HG02759 (cell line): ENCODE measurements around the gene RNF14.
"Not testable (repeated sequence)": the region's sequence is repeated elsewhere in the genome, so short reads cannot be mapped to it uniquely, and the experiment has no call there.

Source experiments
- ATAC-seq: cut with Tn5 transposase; IDR thresholded peaks from one replicate; pipeline ENCODE4 v1.9.1; 2021; ENCODE audit warnings: mild to moderate bottlenecking, moderate library complexity; ENCODE audit not compliant: unreplicated experiment

RNF14 gene

DNA sequence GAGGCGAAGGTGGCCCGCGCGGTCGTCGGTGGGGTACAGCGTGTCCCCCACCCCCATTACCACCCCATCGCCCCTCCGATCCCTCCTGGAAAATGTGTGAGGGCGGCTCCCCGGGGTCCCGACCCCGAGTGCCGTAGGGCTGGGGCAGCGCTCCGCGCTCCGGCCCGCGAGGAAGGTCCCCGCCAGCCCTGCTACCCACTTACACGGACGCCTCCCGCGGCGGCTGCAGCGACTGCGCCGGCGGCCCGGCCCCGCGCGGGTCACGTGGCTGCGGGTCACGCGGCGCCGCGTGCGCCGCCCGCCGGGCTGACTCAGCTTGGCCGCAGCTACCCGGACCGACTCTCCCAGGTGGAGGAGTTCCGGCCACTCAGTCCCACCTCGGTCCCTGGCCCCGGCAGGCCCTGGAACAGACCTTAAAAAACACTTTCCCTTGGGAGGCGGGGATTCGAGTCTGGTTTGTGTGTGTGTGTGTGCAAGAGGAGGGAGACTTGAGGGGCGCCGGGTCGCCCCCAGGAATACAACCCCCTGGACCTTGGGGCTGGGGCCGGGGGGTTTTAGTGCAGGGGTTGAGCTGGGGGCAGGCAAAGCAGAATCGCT, 44.0 kb downstream of the RNF14 start, which contains the start of gene GNPDA1:
Gene GNPDA1 (minus strand): TSS at position 236 of the 597 bp plus-strand sequence. CDS start 992 bp downstream, outside the sequence.
- ATAC-seq: peak; percentile 75

DNA sequence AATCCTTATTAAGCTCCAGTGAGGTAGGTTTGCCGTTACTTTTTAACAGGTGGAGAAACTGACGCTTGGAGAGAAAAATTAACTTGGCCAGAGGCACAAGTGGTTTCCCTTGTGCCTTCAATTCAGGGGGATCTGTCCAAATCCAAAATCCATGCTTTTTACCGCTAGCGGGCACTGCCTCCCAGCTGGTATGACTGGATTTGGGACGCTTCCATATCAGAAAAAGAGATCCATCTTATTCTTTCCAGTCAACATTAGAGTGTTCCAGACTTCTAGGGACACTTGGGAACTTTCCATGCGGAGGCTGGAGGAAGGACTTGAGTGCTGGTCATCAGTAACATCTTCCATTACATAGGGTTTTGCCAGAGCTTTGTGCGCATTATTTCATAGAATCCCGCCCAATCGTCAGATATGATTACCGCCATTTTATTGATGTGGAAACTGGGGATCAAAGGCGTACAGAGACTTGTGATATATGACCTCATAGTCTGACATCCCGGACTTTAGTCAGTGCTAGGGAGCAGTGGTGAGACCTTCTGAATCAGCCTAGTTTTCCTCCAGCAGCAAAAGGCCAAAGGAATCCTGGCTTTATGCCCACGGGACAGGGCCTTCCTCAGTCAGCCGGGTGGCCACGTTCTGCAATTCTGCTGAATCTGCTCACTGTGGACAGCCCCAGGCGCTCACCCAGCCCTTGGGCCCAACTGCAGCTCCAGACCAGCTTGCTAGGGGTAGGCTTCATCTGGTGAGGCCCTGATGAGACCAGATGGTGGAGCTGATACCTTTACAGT, 45.0 kb downstream of the RNF14 start:
- ATAC-seq: no peak

DNA sequence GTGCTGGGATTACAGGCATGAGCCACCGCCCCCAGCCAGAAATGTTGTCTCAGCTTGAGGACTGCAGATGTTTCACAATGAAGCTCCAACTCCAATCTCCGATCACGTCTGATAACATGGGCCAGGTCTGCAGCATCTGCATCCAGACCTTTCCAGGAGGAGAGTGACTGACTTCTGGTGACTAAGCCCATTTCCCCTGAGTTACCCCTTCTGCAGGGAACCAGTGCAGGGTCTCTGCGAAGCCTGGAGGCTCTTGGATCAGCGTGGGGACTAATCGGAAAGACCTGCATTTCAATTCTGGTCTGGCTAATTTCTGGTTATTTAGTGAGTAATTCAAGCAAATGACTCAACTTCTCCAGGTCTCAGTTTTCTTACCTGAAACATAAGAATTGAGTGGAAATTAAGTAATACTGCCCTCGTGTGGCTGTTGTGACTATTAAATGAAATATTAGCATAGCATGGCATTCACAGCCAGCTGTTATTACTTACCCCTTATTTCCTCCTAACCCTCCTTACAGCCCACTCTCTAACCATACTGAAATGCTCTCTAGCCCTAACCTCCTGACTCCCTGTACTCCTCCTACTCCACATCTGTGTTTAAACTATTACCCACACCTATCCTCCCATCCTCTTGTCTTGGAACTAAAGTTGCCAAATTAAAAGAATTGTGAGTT, 46.1 kb downstream of the RNF14 start:
- no peak for ATAC-seq

DNA sequence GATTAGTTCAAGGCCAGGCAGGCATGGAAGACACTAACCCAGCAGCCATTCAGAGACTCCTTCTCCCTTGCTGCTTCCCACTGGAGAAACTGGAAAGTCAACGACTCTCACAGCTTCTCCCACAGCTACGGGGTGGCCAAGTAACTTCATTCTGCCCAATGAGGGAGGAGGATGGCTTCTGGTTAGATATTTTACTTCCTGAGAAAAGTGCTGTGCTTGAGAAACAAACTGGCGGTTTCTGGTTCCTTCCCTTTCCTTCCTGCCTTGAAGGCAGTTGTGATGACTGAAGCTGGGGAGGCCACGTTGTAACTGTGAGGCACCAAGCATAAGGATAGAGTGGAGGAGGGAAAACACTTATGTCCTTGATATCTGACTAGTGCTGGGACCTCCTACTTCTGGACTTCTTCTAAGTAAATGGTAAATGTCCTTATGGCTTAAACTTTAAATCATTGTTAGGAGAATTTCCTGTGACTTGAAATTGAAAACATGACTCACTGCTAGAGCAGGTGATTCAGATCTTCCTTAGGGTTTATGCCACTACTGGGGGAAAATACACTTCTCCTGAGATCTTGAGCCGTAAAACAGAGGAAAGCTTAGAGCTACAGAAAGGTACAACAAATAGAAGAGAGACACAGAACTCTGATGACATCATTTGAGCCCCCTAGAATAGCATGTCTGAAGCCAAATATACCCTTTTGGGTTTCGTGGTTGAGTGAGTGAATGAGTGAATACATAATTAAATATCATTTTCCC, 47.1 kb downstream of the RNF14 start:
- peak; percentile 35 for ATAC-seq

DNA sequence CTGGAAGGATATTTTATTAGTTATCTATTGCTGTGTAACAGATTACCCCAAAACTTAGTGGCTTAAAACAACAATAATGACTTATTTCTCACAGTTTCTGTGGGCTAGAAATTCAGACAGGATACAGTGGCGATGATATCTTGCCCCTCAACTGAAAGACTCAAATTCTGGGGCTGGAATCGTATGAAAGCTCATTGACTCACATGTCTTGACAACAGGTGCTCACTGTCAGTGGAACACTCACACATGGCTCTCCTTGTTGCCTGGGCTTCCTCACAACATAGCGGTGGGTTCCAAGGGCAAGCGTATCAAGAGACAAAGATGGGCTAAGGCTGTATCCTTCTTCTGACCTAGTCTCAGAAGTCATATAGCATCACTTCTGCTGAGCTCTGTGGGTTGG, 47.7 kb downstream of the RNF14 start:
- ATAC-seq: peak; percentile 32

DNA sequence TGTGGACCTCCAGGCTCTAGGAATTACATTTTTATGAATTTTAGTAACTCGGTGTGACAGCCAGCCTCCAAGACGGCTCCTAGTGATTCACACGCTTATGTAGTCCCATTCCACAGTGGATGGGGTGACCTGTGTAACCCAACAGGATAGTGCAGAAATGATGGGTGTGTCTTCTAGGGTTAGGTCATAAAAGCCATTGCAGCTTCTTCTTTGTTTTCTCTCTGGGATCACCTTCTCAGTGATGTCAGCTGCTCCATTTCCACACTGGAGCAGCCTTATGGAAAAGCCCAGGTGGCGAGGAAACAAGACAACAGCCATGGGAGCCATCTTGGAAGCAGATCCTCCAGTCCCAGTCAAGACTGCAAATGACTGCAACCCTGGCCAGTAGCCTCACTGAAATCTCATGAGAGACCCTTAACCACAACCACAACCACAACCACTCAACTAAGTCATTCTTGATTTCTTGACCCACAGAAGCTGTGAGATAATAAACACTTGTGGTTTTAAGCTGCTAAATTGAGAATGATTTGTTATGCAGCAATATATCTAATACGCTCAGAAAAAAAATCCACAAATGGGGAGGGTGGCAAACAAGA, 49.0 kb downstream of the RNF14 start:
- ATAC-seq: peak; percentile 52

DNA sequence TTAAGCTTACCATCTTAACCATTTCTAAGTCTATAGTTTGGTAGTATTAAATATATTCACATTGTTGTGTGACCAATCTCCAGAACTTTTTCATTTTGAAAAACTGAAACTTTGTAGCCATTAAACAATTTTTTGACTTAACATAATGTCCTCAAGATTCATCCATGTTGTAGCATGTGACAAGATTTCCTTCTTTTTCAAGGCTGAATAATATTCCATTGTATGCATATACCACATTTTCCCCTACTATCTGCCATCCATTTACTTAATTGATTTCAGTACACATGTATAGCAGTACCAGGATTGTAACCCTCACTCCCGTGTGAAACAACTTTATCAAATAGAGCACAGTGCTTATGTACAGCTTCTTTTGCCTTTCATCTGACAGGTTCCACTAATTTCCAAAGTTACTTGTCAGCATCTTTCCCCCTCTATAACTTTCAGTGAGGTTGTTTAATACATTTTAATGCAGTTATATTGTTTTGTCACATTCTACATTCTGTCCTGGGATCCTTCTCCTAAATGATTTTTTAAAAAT, 51.3 kb downstream of the RNF14 start:
- ATAC-seq: no peak

DNA sequence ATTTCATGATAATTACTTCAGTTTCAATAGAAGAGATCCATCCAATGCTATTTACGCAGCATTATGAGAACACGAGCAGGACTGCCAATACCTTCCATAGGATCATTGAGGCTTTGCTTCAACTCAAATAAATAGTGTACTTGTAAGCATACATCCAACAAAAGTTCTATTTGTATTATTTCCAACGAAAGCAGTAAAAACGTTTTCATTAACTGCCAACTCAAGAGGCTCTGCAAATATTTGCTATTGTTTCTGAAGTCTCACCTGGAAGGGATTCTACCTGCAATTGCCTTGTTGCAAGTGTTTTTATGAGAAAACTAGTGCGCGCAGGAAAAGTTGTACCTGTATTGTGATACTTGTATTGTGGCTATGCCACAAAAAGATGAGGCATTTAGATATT, 54.9 kb downstream of the RNF14 start:
- no peak for ATAC-seq

DNA sequence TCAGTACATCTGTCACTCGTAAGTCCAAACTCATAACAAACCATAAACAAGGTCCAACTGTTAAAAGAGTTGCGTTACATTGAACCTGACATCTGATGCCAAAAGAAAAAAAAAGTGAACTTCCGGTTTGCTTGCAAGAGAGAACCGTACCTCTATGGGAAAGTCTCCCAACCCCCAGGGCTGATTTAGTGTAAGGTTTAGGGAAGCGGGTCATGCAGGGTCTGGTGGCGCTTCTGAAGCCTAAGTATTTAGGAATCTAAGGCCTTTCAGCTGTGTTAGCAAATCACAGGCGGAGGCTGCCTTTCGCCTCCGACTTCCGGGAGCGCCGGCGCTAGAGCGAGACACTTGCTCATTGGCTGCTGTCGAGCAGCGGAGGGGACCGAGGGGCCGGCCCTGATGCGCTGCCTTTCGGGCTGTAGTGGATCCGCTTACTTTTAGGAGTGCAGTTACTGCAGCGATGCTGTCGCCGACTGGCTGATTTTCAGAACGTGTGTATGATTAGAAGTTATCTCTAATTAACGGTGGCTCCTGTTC, 55.9 kb downstream of the RNF14 start:
- peak; percentile 100 for ATAC-seq

DNA sequence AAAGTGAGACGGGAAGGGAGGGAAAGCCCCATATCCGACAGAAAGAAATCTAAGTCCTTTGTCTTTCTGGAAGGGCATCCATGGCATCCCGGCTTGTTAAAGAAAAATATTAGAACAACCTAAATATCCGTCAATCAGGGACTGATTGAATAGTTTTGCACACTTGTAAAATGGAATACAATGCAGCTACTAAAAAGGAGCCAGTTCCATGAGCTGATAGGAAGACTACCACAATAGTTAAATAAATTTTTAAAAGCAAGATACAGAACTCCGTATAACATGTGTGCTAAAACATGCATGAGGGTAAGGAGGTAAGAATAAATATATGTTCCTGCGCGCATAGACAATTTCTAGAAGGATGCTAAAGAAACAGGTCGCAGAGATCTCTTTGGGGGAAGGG, 56.7 kb downstream of the RNF14 start:
- no peak for ATAC-seq

DNA sequence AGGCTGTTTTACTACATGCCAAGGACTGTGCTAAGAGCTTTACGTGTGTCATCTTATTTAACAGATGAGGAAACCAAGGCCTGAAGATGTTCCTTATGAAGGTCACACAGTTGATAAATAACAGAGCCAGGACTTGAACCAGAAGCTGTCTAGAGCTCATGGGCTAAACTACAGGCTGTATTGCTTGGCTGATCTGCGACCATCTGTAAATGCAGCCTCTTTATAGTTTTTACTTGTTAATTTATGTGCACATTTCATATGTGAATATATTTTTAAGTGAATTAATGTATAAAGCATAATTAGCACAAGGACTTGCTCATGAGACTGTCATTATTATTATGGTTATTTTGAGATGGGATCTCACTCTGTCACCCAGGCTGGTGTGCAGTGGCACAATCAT, 63.2 kb downstream of the RNF14 start:
- no peak for ATAC-seq

DNA sequence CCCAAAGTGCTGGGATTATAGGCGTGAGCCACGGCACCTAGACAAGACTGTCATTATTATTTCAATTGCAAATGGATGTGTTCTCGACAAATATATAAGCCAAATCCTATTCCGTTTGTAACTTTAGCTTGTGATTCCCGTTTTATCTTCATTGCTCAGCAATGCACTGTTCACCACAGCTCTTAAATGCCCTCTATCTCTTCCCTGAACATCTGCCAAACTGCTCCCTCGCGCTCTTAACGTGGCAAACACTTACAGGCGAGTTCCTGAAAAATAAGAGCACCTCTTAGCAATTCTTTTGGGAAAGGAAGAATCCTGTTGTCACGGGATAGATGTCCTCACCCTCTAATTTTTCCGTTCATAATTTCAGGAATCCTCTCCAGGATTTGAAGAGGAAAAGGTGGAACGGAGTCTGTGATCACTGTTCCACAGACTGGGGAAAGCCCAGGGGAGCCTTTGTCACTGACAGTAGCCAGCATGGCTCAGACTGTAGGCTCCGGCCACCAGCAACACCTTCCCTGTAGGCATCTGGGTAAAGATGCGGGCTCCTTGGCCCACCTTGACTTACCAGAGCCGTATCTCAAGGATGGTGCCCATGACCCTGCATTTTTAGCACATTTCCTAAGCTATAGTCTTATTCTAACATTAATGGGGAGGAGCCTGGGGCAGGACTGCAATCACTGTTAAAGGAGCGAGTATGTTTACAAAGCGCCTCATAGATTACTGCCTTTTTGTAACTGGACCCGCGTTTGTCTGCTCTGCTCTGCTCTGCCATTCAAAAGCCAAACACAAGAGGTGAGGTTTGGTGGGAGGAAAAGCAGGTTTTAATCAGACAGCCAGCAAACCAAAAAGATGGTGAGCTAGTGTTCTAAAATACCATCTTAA, 64.1 kb downstream of the RNF14 start:
- ATAC-seq: no peak

DNA sequence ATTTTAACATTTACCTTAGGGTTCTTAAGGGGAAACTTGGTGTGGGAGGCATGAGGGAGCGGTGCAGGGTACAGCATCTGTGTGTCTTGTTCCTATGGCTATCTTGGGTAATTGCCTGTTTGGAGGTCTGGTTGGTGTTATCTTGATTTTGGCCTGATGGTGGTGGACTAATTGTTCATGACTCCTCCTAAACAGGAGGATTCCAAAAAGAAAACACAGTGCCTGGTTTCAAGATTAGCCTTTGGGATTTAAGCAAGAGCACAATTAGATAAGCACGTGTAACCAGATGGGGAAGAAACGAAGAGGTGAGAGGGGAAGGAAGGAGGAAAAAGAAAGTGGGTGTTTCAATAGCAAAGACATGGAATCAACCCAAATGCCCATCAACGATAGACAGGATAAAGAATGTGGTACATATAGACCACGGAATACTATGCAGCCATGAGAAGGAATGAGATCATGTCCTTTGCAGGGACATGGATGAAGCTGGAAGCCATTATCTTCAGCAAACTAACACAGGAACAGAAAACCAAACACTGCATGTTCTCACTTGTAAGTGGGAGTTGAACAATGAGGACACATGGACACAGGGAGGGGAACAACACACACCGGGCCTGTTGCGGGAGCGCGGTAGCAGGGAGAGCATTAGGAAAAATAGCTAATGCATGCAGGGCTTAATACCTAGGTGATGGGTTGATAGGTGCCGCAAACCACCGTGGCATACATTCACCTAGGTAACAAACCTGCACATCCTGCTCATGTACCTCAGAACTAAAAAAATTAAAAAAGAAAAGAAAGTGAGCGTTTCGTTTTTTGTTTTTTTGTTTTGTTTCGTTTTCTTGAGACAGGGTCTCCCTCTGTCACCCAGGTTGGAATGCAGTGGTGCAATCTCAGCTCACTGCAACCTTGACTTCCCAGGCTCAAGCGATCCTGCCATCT, 65.0 kb downstream of the RNF14 start:
- ATAC-seq: not testable (repeated sequence)

DNA sequence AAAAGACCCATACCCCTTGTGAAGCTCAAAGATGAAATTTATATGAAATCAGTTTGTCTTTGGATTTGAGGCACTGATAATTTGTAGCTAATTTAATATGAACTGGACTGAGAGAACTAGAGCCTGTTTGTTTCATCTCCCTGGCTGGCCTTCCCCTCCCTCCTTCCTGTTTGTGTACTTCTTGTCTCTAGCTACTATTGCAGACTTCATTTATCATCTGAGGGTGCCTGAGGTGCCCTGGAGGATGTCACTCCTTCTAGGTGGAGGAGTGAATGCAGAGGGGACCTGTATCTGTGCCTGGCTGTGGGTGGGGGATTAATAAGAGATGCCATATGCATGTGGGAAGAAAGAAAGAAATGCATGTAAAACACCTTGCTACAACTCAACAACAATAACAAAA, 66.1 kb downstream of the RNF14 start:
- no peak for ATAC-seq

DNA sequence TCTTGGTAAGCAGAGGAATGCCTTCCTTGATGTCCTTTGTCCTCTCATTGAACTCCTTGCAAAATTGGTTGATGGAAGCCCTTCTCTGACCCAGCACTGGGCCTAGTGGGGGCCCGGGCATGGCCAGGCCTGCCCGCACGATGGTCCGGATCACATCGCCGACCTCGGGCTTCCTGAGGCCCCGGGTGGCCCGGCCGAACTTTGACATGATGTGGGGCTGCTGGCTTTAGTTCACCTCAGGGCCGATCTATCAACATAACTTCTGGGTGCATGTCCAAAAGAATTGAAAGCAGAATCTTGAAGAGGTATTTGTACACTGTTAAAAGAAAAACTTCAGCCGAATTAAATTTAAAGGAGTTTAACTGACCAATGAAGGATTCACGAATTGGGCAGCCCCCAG, 68.0 kb downstream of the RNF14 start:
- ATAC-seq: no peak

DNA sequence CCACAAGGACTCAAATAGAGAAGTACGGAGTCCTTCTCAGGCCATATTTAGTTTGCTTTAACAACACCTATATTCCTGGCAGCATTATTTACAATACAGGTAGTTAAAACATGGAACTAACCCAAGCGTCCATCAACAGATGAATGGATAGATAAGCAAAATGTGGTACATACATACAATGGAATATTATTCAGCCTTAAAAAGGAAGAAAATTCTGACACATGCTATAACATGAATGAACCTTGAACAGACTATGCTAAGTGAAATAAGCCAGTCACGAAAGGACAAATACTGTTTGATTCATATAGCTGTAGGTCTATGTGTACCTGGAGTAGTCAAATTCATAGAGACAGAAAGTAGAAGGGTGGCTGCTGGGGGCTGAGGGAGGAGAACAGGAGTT, 68.7 kb downstream of the RNF14 start:
- ATAC-seq: not testable (repeated sequence)

DNA sequence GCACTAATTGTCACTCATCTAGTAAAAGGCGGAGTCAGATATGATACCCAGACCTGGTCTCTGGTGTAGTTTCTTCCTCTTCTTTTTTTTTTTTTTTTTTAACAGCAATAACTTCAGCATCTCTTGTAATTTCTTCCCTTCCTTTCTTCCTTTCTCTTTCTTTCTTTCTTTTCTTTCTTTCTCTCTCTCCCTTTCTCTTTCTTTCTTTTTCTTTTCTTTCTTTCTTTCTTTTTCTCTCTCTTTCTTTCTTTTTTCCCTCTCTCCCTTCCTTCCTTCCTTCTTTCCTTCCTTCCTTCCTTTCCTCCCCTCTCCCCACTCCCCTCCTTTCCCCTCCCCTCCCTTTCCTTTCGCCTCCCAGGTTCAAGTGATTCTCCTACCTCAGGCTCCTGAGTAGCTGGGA, 69.8 kb downstream of the RNF14 start:
- no peak for ATAC-seq
